Measurements from ENCODE around the gene ARHGAP10.

ARHGAP10 gene

GRCh38 chr4:148053298-148054003, 321.6 kb downstream of the ARHGAP10 start:
- no peak for TF ChIP-seq CTCF (conservative IDR thresholded peaks at IDR 0.05; ENCODE audit: low read depth, low read length)
- DNase-seq (ENCODE audit: low read depth) = no peak
- no peak overlapping the region for H3K4me3 ChIP-seq (ENCODE audit: low read depth, low read length)

GRCh38 chr4:148054275-148054674, 322.4 kb downstream of the ARHGAP10 start:
- peak; percentile 19 for TF ChIP-seq CTCF (conservative IDR thresholded peaks at IDR 0.05; ENCODE audit: low read depth, low read length)
- DNase-seq (ENCODE audit: low read depth) = peak; percentile 70
- no peak overlapping the region for H3K4me3 ChIP-seq (ENCODE audit: low read depth, low read length)

- H3K4me3 ChIP-seq (ENCODE audit: low read depth, low read length) = no peak overlapping the region
- TF ChIP-seq CTCF (conservative IDR thresholded peaks at IDR 0.05; ENCODE audit: low read depth, low read length) = no peak
- DNase-seq (ENCODE audit: low read depth) = no peak
Measured at GRCh38 chr4:148055844-148056243, 324.0 kb downstream of the ARHGAP10 start.

GRCh38 chr4:148056879-148057278, 325.0 kb downstream of the ARHGAP10 start:
- DNase-seq (ENCODE audit: low read depth) = peak; percentile 69
- peak; percentile 11 for TF ChIP-seq CTCF (conservative IDR thresholded peaks at IDR 0.05; ENCODE audit: low read depth, low read length)
- no peak overlapping the region for H3K4me3 ChIP-seq (ENCODE audit: low read depth, low read length)

GRCh38 chr4:148057516-148057915, 325.6 kb downstream of the ARHGAP10 start:
- no peak for DNase-seq (ENCODE audit: low read depth)
- no peak overlapping the region for H3K4me3 ChIP-seq (ENCODE audit: low read depth, low read length)
- TF ChIP-seq CTCF (conservative IDR thresholded peaks at IDR 0.05; ENCODE audit: low read depth, low read length) = no peak

GRCh38 chr4:148057984-148058859, 326.3 kb downstream of the ARHGAP10 start:
- H3K4me3 ChIP-seq (ENCODE audit: low read depth, low read length) = no peak overlapping the region
- no peak for TF ChIP-seq CTCF (conservative IDR thresholded peaks at IDR 0.05; ENCODE audit: low read depth, low read length)
- no peak for DNase-seq (ENCODE audit: low read depth)

All from choroid plexus epithelial cell (primary cell).